ENCODE results near the gene GSG1L.

GRCh38 chr16:28112908-28113307 lies 49.4 kb upstream of the GSG1L start:
- TF ChIP-seq CTCF (conservative IDR thresholded peaks at IDR 0.05) (no peak), EZH2 (IDR thresholded peaks at IDR 0.05; ENCODE audit: low read depth) (no peak)

All from PC-9 (cell line).